Calu3 (cell line): ENCODE measurements around the gene CIB4. TPM values are rescaled to one million over a fixed set of nuclear protein-coding genes. Genes with fewer than 3 reads are reported as not detected.
A peak's percentile ranks its signal among the peaks of the same experiment; 100 is the strongest.

Experiments used
- BruUV-seq: library from RNA; stranded (reverse); fragments of 400-500 nt; replicated peaks from 2 replicates; lab custom pipeline; 2021; lab: Mats Ljungman, UMichigan
- CTCF ChIA-PET: fragments of 300-600 bp; sonication (Branson Sonifier 250); formaldehyde crosslinking; loops from one replicate; lab custom pipeline; 2022; ENCODE audit warnings: antibody characterized with exemption; lab: Charles Lee
- DNase-seq: peaks from one replicate; pipeline ENCODE4 v3.0.0; 2022
- H3K27ac Mint-ChIP-seq: one replicate; pipeline ENCODE4 v1.8.0; 2022; ENCODE audit warnings: mixed read lengths; ENCODE audit not compliant: unreplicated experiment
- H3K27me3 Mint-ChIP-seq: one replicate; pipeline ENCODE4 v1.8.0; 2022; ENCODE audit warnings: mixed read lengths; ENCODE audit not compliant: unreplicated experiment
- H3K36me3 Mint-ChIP-seq: one replicate; pipeline ENCODE4 v1.8.0; 2022; ENCODE audit warnings: mild to moderate bottlenecking, moderate library complexity, mixed read lengths; ENCODE audit not compliant: insufficient read depth, unreplicated experiment
- H3K4me1 Mint-ChIP-seq: one replicate; pipeline ENCODE4 v1.8.0; 2022; ENCODE audit warnings: mild to moderate bottlenecking, low read depth, mixed read lengths; ENCODE audit not compliant: unreplicated experiment
- H3K4me3 Mint-ChIP-seq: one replicate; pipeline ENCODE4 v1.8.0; 2022; ENCODE audit warnings: mild to moderate bottlenecking, low read depth, moderate library complexity, mixed read lengths; ENCODE audit not compliant: unreplicated experiment
- H3K9me3 Mint-ChIP-seq: one replicate; pipeline ENCODE4 v1.8.0; 2022; ENCODE audit warnings: low read depth, mixed read lengths; ENCODE audit not compliant: unreplicated experiment
- CTCF ChIP-seq: fragments of 200-600 bp; IDR thresholded peaks from one replicate; pipeline ENCODE4 v1.8.0; 2022; ENCODE audit warnings: antibody characterized with exemption; ENCODE audit not compliant: unreplicated experiment
- intact Hi-C: fragments of 100-400 bp; cut with micrococcal nuclease; formaldehyde crosslinking; loops from one replicate; pipeline ENCODE4 v1.10.0; 2022; ENCODE audit not compliant: unreplicated experiment
- total RNA-seq: library from RNA; stranded (reverse); gene quantifications from 2 replicates; pipeline ENCODE4 v1.2.3, GENCODE V29; 2022

The CIB4 gene
- total RNA-seq, 1 experiment from 2014 or later, result not detected

DNA sequence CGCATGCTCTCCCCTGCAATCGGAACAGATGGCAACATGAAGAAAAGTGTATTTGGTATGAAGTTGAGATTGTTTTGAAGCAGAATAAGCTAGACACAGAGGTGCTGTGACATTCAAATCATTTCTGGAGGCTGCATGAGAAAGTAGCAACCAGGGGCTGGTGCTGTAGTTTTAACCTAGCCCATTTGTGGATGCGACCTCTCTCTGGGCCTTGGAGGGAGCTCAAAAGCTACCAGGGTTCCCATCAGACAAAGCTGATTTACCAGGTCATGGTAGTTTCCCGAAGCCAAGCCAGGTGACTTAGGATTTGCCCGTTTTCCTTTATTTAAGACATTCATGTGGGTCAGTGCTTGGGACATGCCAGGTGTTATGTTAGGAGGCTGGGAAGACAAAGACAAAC lies 77.5 kb downstream of the CIB4 start:
- H3K36me3 Mint-ChIP-seq, result peaks cover 15% of the 10 kb centered on the region
- CTCF ChIA-PET, result interaction anchor here (2.2 kb wide), 1 partner anchor 14 kb away, joined by 13 read pairs; no protein-coding TSS in a partner anchor
- no peak for TF ChIP-seq CTCF
- H3K27me3 Mint-ChIP-seq, result peaks cover 19% of the 10 kb centered on the region
- intact Hi-C loops, result no loop called here
- H3K9me3 Mint-ChIP-seq, result no peaks in the 10 kb centered on the region
- DNase-seq, result no peak
- peak overlapping the region; percentile 83 for H3K4me3 Mint-ChIP-seq
- BruUV-seq, result TSS peak; percentile 61
- H3K27ac Mint-ChIP-seq, result peak overlapping the region; percentile 86
- peaks cover 17% of the 10 kb centered on the region for H3K4me1 Mint-ChIP-seq

DNA sequence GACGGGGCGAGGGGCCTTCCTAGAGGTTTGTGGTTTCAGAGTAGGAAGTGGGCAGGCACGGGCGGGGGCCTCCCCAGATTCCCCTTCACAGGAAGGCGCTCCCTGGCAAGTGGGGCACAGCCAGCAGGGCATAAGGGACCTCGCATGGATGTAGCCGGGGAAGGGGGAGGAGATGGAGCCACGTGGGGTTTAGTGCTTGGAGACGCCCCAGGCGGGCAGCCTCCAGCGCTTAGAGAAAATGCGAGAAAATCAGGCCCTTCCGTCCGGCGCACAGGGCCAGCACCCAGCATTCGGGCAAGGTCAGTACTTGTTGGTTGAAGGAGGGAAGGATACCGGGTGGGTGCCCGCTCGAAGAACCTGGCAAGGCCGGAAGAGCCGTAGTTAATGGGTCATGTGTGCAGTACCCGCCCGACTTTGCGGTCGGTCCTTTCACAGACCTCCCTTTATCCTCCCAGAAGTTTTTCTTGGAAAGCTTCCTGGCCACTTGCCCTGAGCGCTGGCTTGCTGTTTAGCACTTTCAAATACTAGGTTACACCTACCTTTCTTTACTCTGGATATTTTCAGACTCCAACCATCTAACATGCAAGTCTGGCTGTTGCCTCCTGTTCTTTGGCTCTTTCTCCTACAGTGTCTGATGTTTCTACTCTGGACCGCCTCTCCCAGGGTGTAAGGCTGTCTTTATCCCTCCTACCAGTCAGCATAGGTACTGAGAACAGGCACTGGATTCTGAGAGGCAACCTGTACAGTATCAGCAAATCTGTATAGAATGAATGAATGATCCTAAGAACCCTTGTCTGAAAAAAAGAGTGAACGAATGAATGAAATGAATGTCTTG lies 78.1 kb downstream of the CIB4 start:
- H3K4me1 Mint-ChIP-seq, result peaks cover 17% of the 10 kb centered on the region
- H3K9me3 Mint-ChIP-seq, result no peaks in the 10 kb centered on the region
- intact Hi-C loops, result no loop called here
- no TSS peak for BruUV-seq
- peak overlapping the region; percentile 86 for H3K27ac Mint-ChIP-seq
- H3K36me3 Mint-ChIP-seq, result peaks cover 15% of the 10 kb centered on the region
- CTCF ChIA-PET, result interaction anchor here (0.5 to 2.2 kb wide), 3 partner anchors 14 to 88 kb away, joined by 3 to 13 read pairs (median 7); no protein-coding TSS in a partner anchor
- peak; percentile 76 for DNase-seq
- H3K4me3 Mint-ChIP-seq, result peak overlapping the region; percentile 83
- no peak for TF ChIP-seq CTCF
- H3K27me3 Mint-ChIP-seq, result peaks cover 25% of the 10 kb centered on the region

- peak overlapping the region; percentile 83 for H3K4me3 Mint-ChIP-seq
- peaks cover 34% of the 10 kb centered on the region for H3K27me3 Mint-ChIP-seq
- intact Hi-C loops, result no loop called here
- H3K9me3 Mint-ChIP-seq, result no peaks in the 10 kb centered on the region
- peaks cover 19% of the 10 kb centered on the region for H3K36me3 Mint-ChIP-seq
- peak; percentile 94 for DNase-seq
- peaks cover 17% of the 10 kb centered on the region for H3K4me1 Mint-ChIP-seq
- TF ChIP-seq CTCF, result peak; percentile 65
- CTCF ChIA-PET, result interaction anchor here (0.5 to 2.2 kb wide), 3 partner anchors 15 to 88 kb away, joined by 3 to 13 read pairs (median 7); no protein-coding TSS in a partner anchor
- H3K27ac Mint-ChIP-seq, result peak overlapping the region; percentile 86
- BruUV-seq, result no TSS peak
Measured at GRCh38 chr2:26561918-26562810, 79.0 kb downstream of the CIB4 start.

DNA sequence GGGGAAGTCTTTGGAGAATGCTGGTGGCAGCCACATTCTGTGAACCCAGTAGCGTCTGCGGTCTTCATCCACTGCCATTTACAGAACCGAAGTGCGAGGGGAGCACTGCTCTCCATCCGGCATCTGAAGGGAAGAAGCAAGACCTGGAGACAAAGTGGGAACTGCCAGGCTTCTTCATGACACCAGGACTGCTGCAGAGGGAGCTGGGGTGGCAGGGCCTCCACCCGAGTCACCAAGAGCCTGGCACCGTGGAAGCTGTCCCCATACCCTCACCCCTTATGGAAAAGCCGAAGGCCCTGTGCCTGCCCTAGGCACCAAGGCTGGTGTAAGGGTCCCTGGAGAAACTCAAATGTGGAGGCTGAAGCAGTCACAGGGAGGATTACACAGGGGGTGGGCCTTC lies 79.8 kb downstream of the CIB4 start:
- TF ChIP-seq CTCF, result no peak
- Mint-ChIP-seq H3K27ac (no peak overlapping the region), H3K27me3 (peaks cover 40% of the 10 kb centered on the region), H3K4me3 (peak overlapping the region; percentile 83), H3K9me3 (no peaks in the 10 kb centered on the region), H3K36me3 (peaks cover 19% of the 10 kb centered on the region), H3K4me1 (peaks cover 17% of the 10 kb centered on the region)
- CTCF ChIA-PET, result interaction anchor here (1.9 to 2.2 kb wide), 2 partner anchors 16 to 40 kb away, joined by 7 to 13 read pairs; no protein-coding TSS in a partner anchor
- no peak for DNase-seq
- intact Hi-C loops, result no loop called here
- BruUV-seq, result no TSS peak
